HG03097 (cell line): ENCODE results near the gene NDC1.

Source experiments
- ATAC-seq: cut with Tn5 transposase; IDR thresholded peaks from one replicate; pipeline ENCODE4 v1.9.1; 2021; ENCODE audit not compliant: unreplicated experiment, low FRiP score

NDC1 gene

DNA sequence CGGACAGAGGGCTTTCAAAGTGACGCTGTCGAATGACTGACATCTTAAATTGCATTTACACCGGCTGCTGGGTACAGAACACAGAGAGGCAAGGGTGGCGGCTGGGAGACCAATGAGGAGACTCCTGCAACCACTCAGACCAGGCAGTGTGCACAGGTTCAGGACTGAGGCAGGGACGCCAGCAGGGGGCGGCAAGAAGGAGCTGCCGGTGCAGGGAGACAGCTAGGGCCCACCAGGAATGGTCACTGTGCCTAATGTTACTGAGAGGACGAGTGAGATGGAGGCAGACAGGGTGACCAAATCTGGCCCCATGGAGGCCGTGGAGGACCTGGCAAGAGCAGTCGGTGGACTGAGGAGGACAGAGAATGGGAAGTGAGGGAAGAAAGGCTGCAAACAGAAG is 122.6 kb downstream of the NDC1 start:
- no peak for ATAC-seq
